Measurements from ENCODE around the gene EPAS1. TPM values are rescaled to one million over a fixed set of nuclear protein-coding genes. Genes with fewer than 3 reads are reported as not detected.

The EPAS1 gene
- total RNA-seq, 1 donor from 2014 or later: 0.47 TPM

DNA sequence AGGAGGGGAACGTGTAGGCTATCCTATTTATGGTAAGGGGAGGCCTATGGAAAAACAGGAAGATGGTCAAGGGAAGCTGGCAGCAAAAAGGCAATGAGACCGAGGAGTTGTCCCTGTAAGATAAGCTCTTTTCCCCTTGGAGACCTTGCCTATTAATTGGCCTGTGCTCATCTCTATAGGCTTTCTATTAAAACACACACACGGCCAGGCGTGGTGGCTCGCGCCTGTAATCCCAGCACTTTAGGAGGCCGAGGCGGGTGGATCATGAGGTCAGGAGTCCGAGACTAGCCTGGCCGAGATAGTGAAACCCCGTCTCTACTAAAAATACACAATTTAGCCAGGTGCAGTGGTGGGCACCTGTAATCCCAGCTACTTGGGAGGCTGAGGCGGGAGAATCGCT, 32.1 kb downstream of the EPAS1 start:
- H3K36me3 Mint-ChIP-seq (ENCODE audit: low read depth): no peaks in the 10 kb centered on the region
- no peak for DNase-seq
- H3K4me3 Mint-ChIP-seq: no peak overlapping the region
- no peaks in the 10 kb centered on the region for H3K4me1 Mint-ChIP-seq
- CTCF ChIA-PET: no interaction called here
- H3K27me3 Mint-ChIP-seq: peaks cover 20% of the 10 kb centered on the region
- ATAC-seq (ENCODE audit: low read depth): no peak
- H3K9me3 Mint-ChIP-seq: no peaks in the 10 kb centered on the region
- TF ChIP-seq, protein P1, sequence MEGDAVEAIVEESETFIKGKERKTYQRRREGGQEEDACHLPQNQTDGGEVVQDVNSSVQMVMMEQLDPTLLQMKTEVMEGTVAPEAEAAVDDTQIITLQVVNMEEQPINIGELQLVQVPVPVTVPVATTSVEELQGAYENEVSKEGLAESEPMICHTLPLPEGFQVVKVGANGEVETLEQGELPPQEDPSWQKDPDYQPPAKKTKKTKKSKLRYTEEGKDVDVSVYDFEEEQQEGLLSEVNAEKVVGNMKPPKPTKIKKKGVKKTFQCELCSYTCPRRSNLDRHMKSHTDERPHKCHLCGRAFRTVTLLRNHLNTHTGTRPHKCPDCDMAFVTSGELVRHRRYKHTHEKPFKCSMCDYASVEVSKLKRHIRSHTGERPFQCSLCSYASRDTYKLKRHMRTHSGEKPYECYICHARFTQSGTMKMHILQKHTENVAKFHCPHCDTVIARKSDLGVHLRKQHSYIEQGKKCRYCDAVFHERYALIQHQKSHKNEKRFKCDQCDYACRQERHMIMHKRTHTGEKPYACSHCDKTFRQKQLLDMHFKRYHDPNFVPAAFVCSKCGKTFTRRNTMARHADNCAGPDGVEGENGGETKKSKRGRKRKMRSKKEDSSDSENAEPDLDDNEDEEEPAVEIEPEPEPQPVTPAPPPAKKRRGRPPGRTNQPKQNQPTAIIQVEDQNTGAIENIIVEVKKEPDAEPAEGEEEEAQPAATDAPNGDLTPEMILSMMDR (IDR thresholded peaks at IDR 0.05): no peak
- no peak overlapping the region for H3K27ac Mint-ChIP-seq
- intact Hi-C loops (cut with micrococcal nuclease): no loop called here
- POLR2A ChIA-PET: no interaction called here

DNA sequence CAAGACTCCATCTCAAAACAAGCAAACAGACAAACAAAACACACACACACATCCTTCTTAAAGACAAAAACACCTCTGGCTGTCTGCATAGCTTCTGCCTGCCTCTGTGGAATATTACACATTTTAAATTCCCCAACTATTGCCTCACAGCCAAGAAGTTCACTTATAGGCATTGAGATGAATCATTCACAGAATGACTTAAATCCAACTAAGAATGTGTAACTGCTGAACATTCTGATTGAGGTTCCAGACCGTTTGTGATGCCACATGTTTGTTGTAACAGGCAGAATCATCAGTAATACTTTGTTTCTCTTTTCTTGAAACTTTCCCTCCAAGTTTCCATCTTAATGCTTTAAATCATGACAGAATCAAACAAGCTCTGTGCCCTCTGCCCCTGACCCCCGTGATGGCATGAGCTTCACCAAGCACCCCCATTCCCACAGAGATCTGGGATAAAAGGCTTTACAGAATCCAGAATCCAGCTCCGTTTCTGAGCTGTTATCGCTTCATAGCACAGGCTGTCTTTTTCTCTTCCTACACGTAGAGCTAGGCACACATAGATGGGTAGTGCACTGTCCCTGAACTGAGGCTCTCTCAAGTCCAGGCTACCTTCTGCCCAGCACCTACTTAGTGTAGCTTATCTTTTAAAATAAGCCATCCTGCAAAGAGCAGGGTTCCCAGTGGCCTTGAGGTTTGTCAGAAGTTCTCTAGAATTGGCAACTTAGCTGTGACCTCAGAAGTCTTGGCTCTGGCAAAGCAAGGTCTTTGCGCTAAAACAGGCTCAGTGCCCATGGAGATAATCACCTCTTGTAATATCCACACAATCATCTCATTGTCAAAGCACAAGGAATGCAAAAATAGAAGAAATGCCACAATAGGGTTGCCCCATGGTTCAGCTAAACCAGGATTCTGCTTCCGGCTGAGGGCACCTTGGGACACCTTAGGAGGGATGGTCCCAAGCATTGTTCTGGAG, 32.9 kb downstream of the EPAS1 start:
- no peak for ATAC-seq (ENCODE audit: low read depth)
- intact Hi-C loops (cut with micrococcal nuclease): no loop called here

DNA sequence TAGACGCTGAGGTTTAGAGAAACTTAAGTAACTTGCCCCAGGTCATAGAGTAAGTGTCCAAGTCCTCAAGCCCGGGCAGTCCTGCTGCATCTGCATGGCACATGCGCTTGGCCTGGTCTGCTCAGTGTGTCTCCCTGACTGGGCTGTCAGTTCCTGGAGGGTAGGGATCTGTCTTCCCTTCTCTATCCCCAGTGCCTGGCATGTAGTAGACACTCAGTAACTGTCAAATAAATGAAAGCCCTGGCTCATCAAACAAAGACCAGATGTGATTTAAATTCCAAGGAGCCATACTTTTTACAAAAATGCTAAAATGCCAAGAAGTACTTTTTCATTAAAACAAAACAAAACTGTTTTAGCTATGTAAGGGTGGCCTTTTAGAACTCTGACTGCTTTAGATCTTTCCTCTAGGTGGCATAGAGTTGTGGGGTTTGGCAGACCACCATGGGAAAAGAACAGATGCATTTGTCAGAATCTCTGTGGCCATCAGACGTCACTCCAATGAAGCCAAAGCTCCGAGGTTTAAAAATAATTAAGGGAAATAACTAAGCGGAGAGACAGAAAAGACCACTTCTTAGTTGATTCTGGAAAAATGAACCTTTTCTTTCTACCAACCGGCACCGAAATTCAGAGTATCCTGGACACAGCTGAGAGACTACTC, 34.0 kb downstream of the EPAS1 start:
- H3K27ac Mint-ChIP-seq: no peak overlapping the region
- H3K36me3 Mint-ChIP-seq (ENCODE audit: low read depth): no peaks in the 10 kb centered on the region
- DNase-seq (no peak), ATAC-seq (ENCODE audit: low read depth) (no peak)
- TF ChIP-seq, protein P1 (IDR thresholded peaks at IDR 0.05): no peak
- intact Hi-C loops (cut with micrococcal nuclease): no loop called here
- ChIA-PET CTCF (no interaction called here), POLR2A (no interaction called here)
- no peaks in the 10 kb centered on the region for H3K4me1 Mint-ChIP-seq
- H3K27me3 Mint-ChIP-seq: peaks cover 17% of the 10 kb centered on the region
- no peaks in the 10 kb centered on the region for H3K9me3 Mint-ChIP-seq
- H3K4me3 Mint-ChIP-seq: no peak overlapping the region

More for the DNA sequence above, 32.9 kb downstream of the EPAS1 start:
- TF ChIP-seq, protein P1 (IDR thresholded peaks at IDR 0.05): no peak
- POLR2A ChIA-PET: interaction anchor here (0.6 kb wide), 2 partner anchors 22 to 719 kb away, joined by 4 read pairs; partner anchors contain the start of gene SRBD1
- no peak overlapping the region for H3K27ac Mint-ChIP-seq
- no peak overlapping the region for H3K4me3 Mint-ChIP-seq
- no peak for DNase-seq
- H3K9me3 Mint-ChIP-seq: no peaks in the 10 kb centered on the region
- H3K36me3 Mint-ChIP-seq (ENCODE audit: low read depth): no peaks in the 10 kb centered on the region
- peaks cover 22% of the 10 kb centered on the region for H3K27me3 Mint-ChIP-seq
- CTCF ChIA-PET: no interaction called here
- H3K4me1 Mint-ChIP-seq: no peaks in the 10 kb centered on the region

DNA sequence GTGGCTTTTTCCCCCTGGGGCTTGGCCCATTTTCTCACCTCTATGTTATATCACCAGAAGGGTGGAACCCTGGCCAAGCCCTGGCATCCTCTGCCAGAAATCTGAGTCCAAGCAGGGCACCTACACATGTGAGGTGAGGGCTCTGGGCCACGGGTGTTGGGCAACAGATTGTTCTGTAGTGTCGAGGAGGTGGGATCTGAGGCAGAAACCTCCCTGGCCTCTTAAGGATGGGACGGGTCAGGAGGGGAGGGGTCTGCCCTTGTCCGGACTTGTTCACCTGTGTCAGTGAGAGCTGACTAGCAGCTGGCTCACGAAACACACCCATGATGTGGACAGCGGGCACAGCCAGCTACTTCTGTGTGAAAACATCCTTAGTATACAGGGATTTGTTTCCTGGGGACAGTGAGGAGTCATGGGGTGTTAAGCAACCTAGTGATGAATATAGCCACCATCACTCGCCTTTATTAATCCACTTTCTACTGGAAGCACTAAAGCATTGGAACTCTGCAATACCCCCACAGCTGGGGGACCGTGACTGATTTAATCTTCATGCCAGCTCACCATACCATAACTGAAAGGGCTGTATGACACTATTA, 35.6 kb downstream of the EPAS1 start:
- TF ChIP-seq, protein P1 (IDR thresholded peaks at IDR 0.05): no peak
- DNase-seq (no peak), ATAC-seq (ENCODE audit: low read depth) (no peak)
- ChIA-PET CTCF (no interaction called here), POLR2A (no interaction called here)
- H3K4me1 Mint-ChIP-seq: no peaks in the 10 kb centered on the region
- H3K4me3 Mint-ChIP-seq: no peak overlapping the region
- intact Hi-C loops (cut with micrococcal nuclease): no loop called here
- H3K27ac Mint-ChIP-seq: no peak overlapping the region
- peaks cover 13% of the 10 kb centered on the region for H3K27me3 Mint-ChIP-seq
- no peaks in the 10 kb centered on the region for H3K9me3 Mint-ChIP-seq
- H3K36me3 Mint-ChIP-seq (ENCODE audit: low read depth): no peaks in the 10 kb centered on the region

DNA sequence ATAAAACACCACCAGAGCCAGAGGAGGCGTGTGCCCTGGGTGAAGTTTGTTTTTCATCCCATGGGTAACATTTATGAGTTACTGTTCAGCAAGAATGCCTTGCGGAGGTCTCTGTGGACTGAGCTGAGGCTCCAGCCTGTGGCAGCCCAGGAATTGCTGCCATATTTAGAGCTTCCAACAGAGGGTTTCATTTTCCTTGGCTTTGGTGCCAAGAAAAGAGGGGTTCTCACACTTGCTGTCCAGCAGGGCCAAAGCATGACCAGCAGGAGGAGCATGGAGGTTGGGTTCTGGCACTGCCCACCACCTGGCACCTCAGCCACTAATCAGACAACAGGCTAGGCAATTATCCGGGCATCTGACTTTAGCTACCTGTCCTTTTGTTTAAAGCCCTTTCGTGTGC, 36.7 kb downstream of the EPAS1 start:
- Mint-ChIP-seq H3K27ac (no peak overlapping the region), H3K4me1 (no peaks in the 10 kb centered on the region), H3K4me3 (no peak overlapping the region), H3K36me3 (ENCODE audit: low read depth) (no peaks in the 10 kb centered on the region), H3K9me3 (no peaks in the 10 kb centered on the region), H3K27me3 (peaks cover 13% of the 10 kb centered on the region)
- TF ChIP-seq, protein P1 (IDR thresholded peaks at IDR 0.05): no peak
- ChIA-PET POLR2A (no interaction called here), CTCF (no interaction called here)
- ATAC-seq (ENCODE audit: low read depth) (no peak), DNase-seq (no peak)
- intact Hi-C loops (cut with micrococcal nuclease): no loop called here

Data from activated B cell treated with CpG ODN at 0.5 μM for 24 hours (primary cell).